DND-41 (cell line): ENCODE data around the gene RHCE.
"Not testable (repeated sequence)": the region's sequence is repeated elsewhere in the genome, so short reads cannot be mapped to it uniquely, and the experiment has no call there.

Experiments used
- ATAC-seq: fragments of 200-7000 bp; cut with Tn5 transposase; 3 replicates; pipeline ENCODE4 v1.9.1; 2021; ENCODE audit warnings: low read depth; ENCODE audit not compliant: insufficient read depth
- DNase-seq: peaks from one replicate; pipeline ENCODE4 v3.0.0-alpha.2; 2020
- H2AFZ ChIP-seq: 2 replicates; pipeline ENCODE4 v1.6.0; 2012; ENCODE audit warnings: low read depth, low read length
- H3K27ac ChIP-seq: 2 replicates; pipeline ENCODE4 v1.5.1; 2012; ENCODE audit warnings: low read length, inconsistent platforms
- H3K27me3 ChIP-seq: fragments of 200-600 bp; sonication (generic); 2 replicates; pipeline ENCODE4 v1.6.0; 2012; ENCODE audit warnings: low read length, mild to moderate bottlenecking, inconsistent platforms; ENCODE audit not compliant: insufficient read depth, poor library complexity
- H3K36me3 ChIP-seq: 2 replicates; pipeline ENCODE4 v1.5.1; 2012; ENCODE audit warnings: low read length, inconsistent platforms; ENCODE audit not compliant: insufficient read depth
- H3K4me1 ChIP-seq: 2 replicates; pipeline ENCODE4 v1.5.1; 2012; ENCODE audit warnings: mild to moderate bottlenecking, low read length; ENCODE audit not compliant: insufficient read depth
- H3K4me2 ChIP-seq: 2 replicates; pipeline ENCODE4 v1.6.0; 2012; ENCODE audit warnings: mild to moderate bottlenecking, moderate library complexity, low read length, inconsistent platforms; ENCODE audit not compliant: insufficient read depth
- H3K4me3 ChIP-seq, 2 experiments: fragments of 200-600 bp in 1 of 2; shearing (Covaris generic) in 1 of 2; 2 replicates each; pipeline ENCODE4 v1.5.1; 2012 to 2016; ENCODE audit warnings: inconsistent platforms in 2 of 2, low read length in 2 of 2, mild to moderate bottlenecking in 2 of 2, low read depth in 1 of 2, moderate library complexity in 1 of 2
- H3K79me2 ChIP-seq: 2 replicates; pipeline ENCODE4 v1.6.0; 2012; ENCODE audit warnings: low read length, inconsistent platforms; ENCODE audit not compliant: insufficient read depth
- H3K9ac ChIP-seq: 2 replicates; pipeline ENCODE4 v1.6.0; 2012; ENCODE audit warnings: low read depth, mild to moderate bottlenecking, inconsistent platforms, low read length, moderate library complexity
- H3K9me3 ChIP-seq: 2 replicates; pipeline ENCODE4 v1.5.1; 2012; ENCODE audit warnings: low read length, moderate library complexity, mild to moderate bottlenecking, inconsistent platforms; ENCODE audit not compliant: insufficient read depth, severe bottlenecking
- H4K20me1 ChIP-seq: 2 replicates; pipeline ENCODE4 v1.6.0; 2012; ENCODE audit warnings: low read length; ENCODE audit not compliant: insufficient read depth
- EZH2 ChIP-seq: IDR thresholded peaks from 3 replicates; pipeline ENCODE4 v1.6.1; 2012; ENCODE audit warnings: borderline replicate concordance, low read depth, mild to moderate bottlenecking, moderate library complexity, low read length, inconsistent platforms; ENCODE audit not compliant: severe bottlenecking
- TF ChIP-seq, protein P1 (sequence below): IDR thresholded peaks from 2 replicates; pipeline ENCODE4 v1.5.1; 2012; ENCODE audit warnings: borderline replicate concordance, low read length, moderate library complexity, mild to moderate bottlenecking; ENCODE audit not compliant: poor library complexity, severe bottlenecking; ENCODE audit errors: extremely low read depth

RHCE gene

DNA sequence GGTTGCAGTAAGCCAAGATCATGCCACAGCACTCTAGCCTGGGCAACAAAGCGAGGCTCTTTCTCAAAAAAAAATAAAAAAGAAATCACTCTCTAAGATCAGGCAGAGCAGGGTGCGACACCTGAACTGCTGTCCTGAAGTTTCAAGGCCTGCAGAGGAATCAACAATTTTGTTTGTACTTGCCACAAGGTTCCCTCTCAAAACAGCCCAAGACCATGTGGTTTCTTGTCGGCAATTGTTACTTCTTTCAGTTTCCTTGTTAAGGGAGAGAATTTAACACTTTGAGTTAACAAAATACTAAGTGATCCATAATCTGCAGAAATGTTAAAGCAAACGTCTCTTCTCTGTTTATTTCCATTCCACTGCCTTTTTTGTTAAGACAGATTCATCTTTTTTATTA, 46.6 kb upstream of the RHCE start:
- Histone ChIP-seq H3K9me3 (no peaks in the 10 kb centered on the region), H3K27me3 (no peaks in the 10 kb centered on the region), H3K27ac (no peak overlapping the region), H3K9ac (no peak overlapping the region), H3K4me3 (no peak overlapping the region), H3K36me3 (peaks cover 38% of the 10 kb centered on the region; the same call in 1 of the 2 replicates), H4K20me1 (peaks cover 25% of the 10 kb centered on the region), H3K79me2 (peaks cover 56% of the 10 kb centered on the region), H3K4me1 (no peaks in the 10 kb centered on the region), H3K4me2 (no peak overlapping the region), H2AFZ (no peak overlapping the region)
- no peak for TF ChIP-seq EZH2
- TF ChIP-seq, protein P1, sequence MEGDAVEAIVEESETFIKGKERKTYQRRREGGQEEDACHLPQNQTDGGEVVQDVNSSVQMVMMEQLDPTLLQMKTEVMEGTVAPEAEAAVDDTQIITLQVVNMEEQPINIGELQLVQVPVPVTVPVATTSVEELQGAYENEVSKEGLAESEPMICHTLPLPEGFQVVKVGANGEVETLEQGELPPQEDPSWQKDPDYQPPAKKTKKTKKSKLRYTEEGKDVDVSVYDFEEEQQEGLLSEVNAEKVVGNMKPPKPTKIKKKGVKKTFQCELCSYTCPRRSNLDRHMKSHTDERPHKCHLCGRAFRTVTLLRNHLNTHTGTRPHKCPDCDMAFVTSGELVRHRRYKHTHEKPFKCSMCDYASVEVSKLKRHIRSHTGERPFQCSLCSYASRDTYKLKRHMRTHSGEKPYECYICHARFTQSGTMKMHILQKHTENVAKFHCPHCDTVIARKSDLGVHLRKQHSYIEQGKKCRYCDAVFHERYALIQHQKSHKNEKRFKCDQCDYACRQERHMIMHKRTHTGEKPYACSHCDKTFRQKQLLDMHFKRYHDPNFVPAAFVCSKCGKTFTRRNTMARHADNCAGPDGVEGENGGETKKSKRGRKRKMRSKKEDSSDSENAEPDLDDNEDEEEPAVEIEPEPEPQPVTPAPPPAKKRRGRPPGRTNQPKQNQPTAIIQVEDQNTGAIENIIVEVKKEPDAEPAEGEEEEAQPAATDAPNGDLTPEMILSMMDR = no peak
- ATAC-seq (no peak), DNase-seq (no peak)

DNA sequence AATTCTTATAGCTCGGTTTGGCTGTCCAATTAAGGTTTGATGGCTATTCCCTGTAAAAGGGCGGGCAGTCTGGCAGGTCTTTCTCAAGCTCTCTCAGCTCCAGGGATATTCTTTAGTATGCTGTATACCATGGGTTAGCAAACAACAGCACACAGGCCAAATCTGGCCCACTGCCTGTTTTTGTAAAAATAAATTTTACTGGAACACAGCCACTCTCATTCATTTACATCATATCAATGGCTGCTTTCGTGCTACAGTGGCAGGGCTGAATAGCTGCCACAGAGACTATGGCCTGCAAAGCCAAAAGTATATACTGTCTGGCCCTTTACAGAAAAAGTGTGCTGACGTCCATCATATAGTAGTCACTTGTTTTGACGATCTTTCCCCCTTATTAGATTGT, 42.1 kb upstream of the RHCE start:
- TF ChIP-seq, protein P1 = no peak
- no peak for TF ChIP-seq EZH2
- H3K36me3 ChIP-seq = peaks cover 53% of the 10 kb centered on the region
- no peak for DNase-seq
- no peak overlapping the region for H3K4me3 ChIP-seq
- no peak overlapping the region for H3K4me2 ChIP-seq
- no peak overlapping the region for H3K27ac ChIP-seq
- H3K79me2 ChIP-seq = peaks cover 42% of the 10 kb centered on the region
- ATAC-seq = no peak
- H2AFZ ChIP-seq = no peak overlapping the region
- no peaks in the 10 kb centered on the region for H3K4me1 ChIP-seq
- no peak overlapping the region for H3K9ac ChIP-seq
- H4K20me1 ChIP-seq = peaks cover 15% of the 10 kb centered on the region; the same call in 1 of the 2 replicates
- no peaks in the 10 kb centered on the region for H3K27me3 ChIP-seq
- H3K9me3 ChIP-seq = no peaks in the 10 kb centered on the region

DNA sequence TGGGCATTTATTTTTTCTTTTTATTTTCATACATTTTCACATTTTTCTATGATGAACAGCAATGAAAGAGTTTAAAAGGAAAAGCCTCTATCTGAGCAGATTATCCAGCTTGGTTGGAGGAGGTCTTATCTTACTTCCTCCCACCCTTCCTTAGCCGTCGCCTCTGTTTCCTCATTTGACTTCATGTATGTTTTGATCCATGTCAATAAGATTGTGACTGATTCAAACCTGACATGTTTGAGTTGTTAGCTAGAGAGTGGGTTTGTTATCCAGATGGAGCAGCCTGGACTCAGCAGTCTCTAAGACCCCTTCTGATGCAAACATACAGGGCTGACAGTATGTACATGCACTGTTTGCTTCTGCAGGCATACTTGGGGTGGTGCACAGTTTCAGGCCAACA, 41.2 kb upstream of the RHCE start:
- no peak for TF ChIP-seq EZH2
- TF ChIP-seq, protein P1 = no peak
- Histone ChIP-seq H2AFZ (no peak overlapping the region), H3K27me3 (no peaks in the 10 kb centered on the region), H3K36me3 (peaks cover 62% of the 10 kb centered on the region), H4K20me1 (peaks cover 11% of the 10 kb centered on the region; the same call in 1 of the 2 replicates), H3K9ac (no peak overlapping the region), H3K27ac (no peak overlapping the region), H3K79me2 (peaks cover 34% of the 10 kb centered on the region), H3K4me2 (no peak overlapping the region), H3K9me3 (no peaks in the 10 kb centered on the region), H3K4me3 (no peak overlapping the region), H3K4me1 (no peaks in the 10 kb centered on the region)
- ATAC-seq = no peak
- no peak for DNase-seq

DNA sequence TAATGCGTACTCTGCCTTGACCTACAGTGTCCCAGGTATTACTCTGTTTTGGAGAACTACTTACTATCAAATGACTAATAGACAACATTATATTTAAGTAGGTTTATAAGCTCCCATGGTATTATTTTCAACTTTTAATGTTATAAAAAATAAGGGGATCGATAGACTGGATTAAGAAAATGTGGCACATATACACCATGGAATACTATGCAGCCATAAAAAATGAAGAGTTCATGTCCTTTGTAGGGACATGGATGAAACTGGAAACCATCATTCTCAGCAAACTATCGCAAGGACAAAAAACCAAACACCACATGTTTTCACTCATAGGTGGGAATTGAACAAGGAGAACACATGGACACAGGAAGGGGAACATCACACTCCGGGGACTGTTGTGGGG, 40.2 kb upstream of the RHCE start:
- Histone ChIP-seq H3K36me3 (peaks cover 67% of the 10 kb centered on the region), H3K79me2 (peaks cover 29% of the 10 kb centered on the region)
- not testable (repeated sequence) for H2AFZ ChIP-seq, H3K27ac ChIP-seq, H3K9ac ChIP-seq, H3K27me3 ChIP-seq, ATAC-seq, H3K9me3 ChIP-seq, H4K20me1 ChIP-seq, H3K4me1 ChIP-seq, H3K4me2 ChIP-seq, H3K4me3 ChIP-seq, DNase-seq
